Vein endothelial cell (primary cell): ENCODE data around the gene USF2. TPM values are rescaled to one million over a fixed set of nuclear protein-coding genes. Genes with fewer than 3 reads are reported as not detected.

Experiments
- total RNA-seq: library from RNA; depleted of rRNA; stranded (reverse); fragments of >200 nt; gene quantifications from 2 replicates; pipeline ENCODE4 v1.2.3, GENCODE V29; 2012

The USF2 gene, protein sequence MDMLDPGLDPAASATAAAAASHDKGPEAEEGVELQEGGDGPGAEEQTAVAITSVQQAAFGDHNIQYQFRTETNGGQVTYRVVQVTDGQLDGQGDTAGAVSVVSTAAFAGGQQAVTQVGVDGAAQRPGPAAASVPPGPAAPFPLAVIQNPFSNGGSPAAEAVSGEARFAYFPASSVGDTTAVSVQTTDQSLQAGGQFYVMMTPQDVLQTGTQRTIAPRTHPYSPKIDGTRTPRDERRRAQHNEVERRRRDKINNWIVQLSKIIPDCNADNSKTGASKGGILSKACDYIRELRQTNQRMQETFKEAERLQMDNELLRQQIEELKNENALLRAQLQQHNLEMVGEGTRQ
- 55.1 and 55.2 TPM in 2 replicates for total RNA-seq

DNA sequence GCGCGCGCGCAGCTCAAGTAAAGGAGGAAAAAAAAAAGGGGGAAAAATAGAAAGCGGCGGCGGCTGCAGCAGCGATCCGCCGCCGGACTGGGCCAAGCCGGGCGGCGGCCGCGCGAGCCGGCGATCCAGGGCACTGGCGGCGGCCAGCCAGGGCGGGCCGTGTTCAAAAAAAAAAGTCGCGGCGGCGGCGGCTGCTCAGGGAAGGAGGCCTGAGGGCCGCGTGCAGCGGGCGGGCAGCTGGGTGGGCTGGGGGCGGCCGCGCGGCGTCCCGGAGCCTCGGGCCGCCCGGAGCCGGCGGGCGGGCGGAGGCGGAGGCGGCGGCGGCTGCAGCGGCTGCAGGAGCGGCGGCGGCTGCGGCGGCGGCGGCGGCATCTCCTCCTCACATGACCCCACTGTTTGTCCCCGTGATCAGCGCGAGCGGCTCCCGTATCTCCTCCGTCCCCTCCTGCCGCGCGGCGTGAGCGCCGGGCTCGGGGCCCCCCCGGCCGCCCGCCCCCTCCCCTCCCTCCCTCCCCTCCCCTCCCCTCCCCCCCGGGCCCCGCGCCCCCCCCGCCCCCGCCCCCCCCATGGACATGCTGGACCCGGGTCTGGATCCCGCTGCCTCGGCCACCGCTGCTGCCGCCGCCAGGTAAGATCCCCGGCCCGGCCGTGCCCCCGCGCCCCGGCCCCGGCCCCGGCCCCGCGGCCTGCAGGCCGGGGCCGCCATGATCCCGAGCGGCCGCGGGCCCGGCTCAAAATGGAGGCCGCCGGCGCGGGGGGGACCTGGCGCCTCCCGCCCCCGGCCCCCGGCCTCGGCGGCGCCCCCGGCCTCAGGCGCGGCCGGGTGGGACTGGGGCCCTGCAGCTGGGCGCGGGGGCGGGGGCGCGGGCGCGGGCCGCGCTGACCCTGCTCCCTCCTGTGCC is at the start of gene USF2:
Gene USF2, plus strand, starts transcription at position 427 of the 902 bp plus-strand sequence. Its CDS starts 140 bp downstream, at position 567.

DNA sequence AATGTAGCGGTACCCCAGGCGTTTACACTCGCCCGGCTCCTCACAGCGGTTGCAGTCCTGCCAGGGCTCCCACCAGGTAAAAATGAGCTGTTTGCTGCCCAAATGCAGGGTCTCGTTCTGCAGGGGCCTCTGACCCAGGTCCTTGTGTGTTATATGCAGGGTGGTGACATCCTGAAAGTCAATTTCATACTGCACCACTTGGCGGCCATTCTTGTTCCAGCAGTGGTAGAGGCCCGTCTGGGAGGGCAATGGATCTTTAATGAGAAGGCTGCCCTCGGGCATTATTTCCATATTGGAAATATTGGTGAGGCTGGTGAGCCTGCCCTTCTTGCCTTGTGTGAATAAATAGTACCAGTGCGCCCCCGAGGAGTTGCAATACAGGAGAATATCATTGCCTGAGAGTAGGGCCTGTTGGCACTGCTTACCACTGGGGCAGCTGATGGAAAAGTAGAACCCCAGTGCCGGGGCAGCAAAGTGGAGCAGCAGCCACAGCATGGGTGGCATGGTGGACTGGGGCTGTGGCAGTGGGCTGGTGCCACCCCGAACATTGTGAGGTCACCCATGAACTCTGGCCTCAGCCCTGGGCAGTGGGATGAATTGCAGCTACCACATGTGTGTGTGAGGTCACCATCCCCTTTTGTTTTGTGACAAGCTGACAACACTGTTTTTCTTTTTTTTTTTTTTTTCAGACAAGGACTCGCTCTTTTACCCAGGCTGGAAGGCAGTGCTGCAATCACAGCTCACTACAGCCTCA is 40.4 kb upstream of the USF2 start, which contains the start of gene FAM187B:
Gene FAM187B, minus strand, starts transcription at position 563 of the 754 bp plus-strand sequence. Its CDS starts 59 bp downstream, at position 504.

DNA sequence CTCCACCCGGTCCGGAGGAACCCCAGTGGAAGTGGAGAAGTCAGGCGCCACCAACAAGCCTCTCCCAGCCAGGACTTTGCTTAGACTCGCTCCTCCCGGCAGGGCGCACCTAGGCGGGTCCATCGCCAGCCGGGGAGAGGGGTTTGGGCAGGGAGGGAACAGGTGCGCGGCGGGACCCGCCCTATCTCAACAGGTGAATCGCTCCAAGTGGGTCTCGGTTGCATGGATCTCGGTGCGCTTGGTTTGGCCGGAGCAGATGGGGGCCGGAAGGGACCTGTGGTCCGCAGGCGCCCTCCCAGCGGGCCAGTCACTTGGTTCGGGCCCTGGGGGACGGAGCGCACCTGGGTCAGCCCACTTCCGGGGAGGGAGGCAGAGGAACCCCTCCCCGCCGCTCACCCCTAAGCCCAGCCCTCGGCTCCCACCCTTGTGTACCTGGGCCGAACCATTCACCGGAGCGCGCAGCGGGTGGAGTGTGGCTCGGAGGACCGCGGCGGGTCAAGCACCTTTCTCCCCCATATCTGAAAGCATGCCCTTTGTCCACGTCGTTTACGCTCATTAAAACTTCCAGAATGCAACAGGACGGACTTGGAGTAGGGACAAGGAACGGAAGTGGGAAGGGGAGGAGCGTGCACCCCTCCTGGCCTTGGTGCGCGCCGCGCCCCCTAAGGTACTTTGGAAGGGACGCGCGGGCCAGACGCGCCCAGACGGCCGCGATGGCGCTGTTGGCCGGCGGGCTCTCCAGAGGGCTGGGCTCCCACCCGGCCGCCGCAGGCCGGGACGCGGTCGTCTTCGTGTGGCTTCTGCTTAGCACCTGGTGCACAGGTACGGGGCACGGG is 20.2 kb upstream of the USF2 start, which contains the start of gene LSR:
Gene LSR, plus strand, starts transcription at position 693 of the 836 bp plus-strand sequence. Its CDS starts 21 bp downstream, at position 714.

DNA sequence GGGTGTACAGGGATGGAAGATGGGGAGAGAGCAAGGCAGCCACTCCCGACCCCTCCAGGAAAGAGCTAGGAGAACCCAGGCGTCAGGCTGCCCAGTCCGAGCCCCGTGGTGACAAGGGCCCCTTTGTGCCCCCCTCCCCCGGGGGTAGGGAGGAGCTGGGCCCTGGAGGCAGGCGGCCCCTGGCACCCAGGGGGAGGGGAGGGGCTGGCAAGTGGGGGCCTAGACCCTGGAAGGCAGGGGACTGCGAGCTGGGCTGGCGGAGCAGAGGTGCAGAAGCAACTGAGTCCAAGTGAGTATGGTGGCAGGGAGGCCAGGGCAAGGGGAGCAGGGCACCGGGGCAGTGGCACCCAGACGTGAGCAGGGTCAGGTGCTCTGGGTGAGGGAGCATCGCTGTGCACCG is 23.2 kb downstream of the USF2 start, which contains the start of gene MAG:
Gene MAG, plus strand, starts transcription at position 246 of the 400 bp plus-strand sequence. CDS start 3,248 bp downstream, outside the sequence.

DNA sequence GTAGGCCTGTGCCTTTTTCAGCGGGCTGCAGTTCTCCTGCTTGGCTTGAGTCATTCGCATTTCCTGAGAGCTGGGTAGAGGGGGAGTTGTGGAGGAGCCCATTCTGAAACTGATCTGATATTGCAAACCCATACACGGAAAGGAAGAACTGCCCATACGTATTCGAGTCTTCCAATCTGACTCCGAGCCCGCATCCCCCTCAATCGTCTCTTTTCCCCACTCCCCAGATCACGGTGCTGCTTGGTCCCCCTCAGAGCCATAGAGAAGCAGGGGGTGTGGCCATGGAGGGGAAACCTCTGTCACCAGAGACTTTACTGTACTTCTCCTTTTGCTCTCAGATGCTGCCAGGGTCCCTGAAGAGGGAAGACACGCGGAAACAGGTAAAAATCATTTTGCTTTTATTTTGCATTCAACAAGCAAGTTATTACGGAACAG is 60.1 kb downstream of the USF2 start, which contains the start of gene CD22:
Gene CD22, plus strand, starts transcription at position 337 of the 435 bp plus-strand sequence. CDS start 2,854 bp downstream, outside the sequence.

Other genes starting within 250 kb of the USF2 start
- 9.5 and 10.3 TPM in 2 replicates for gene SCN1B, start 238.5 kb upstream of the USF2 start, total RNA-seq
- gene HPN, start 227.2 kb upstream of the USF2 start, total RNA-seq, result not detected in 2 replicates
- gene FXYD3, start 153.1 kb upstream of the USF2 start, total RNA-seq, result not detected in 2 replicates
- gene LGI4, start 133.9 kb upstream of the USF2 start, total RNA-seq, result 0.10 TPM in 1 of 2 replicates, not detected in the other
- gene FXYD1, start 130.1 kb upstream of the USF2 start, total RNA-seq, result 0.65 TPM in 1 of 2 replicates, not detected in the other
- gene FXYD7, start 125.7 kb upstream of the USF2 start, total RNA-seq, result not detected in 2 replicates
- gene FXYD5, start 114.2 kb upstream of the USF2 start, total RNA-seq, result 54.5 and 62.1 TPM in 2 replicates
- gene FAM187B, start 40.2 kb upstream of the USF2 start, total RNA-seq, result not detected in 2 replicates
- 0.29 and 0.65 TPM in 2 replicates for gene LSR, start 20.0 kb upstream of the USF2 start, total RNA-seq
- under 0.01 TPM in 1 of 2 replicates, not detected in the other for gene HAMP, start 13.6 kb downstream of the USF2 start, total RNA-seq
- gene MAG, start 23.2 kb downstream of the USF2 start, total RNA-seq, result not detected in 2 replicates
- gene CD22, start 60.2 kb downstream of the USF2 start, total RNA-seq, result 0.19 TPM in 1 of 2 replicates, not detected in the other
- not detected in 2 replicates for gene FFAR1, start 78.9 kb downstream of the USF2 start, total RNA-seq
- not detected in 2 replicates for gene FFAR3, start 89.5 kb downstream of the USF2 start, total RNA-seq
- gene GPR42, start 102.1 kb downstream of the USF2 start, total RNA-seq, result not detected in 2 replicates
- not detected in 2 replicates for gene FFAR2, start 179.3 kb downstream of the USF2 start, total RNA-seq
- not detected in 2 replicates for gene KRTDAP, start 221.5 kb downstream of the USF2 start, total RNA-seq
- gene DMKN, start 244.7 kb downstream of the USF2 start, total RNA-seq, result not detected in 2 replicates